Stimulated activated CD4-positive, alpha-beta T cell treated with anti-CD3 and anti-CD28 coated beads, Interleukin-4, amount 100 ng/mL, for 1 hour (primary cell): ENCODE results near the gene GJB2.
"Not testable (repeated sequence)": the region's sequence is repeated elsewhere in the genome, so short reads cannot be mapped to it uniquely, and the experiment has no call there.

Experiments used
- DNase-seq: peaks from one replicate; pipeline ENCODE4 v3.0.0-alpha.2; 2020

GJB2 gene

GRCh38 chr13:20161951-20162300 is 30.8 kb downstream of the GJB2 start:
- no peak for DNase-seq

- DNase-seq, result peak; percentile 62
These were observed 31.3 kb downstream of the GJB2 start for GRCh38 chr13:20161275-20161950.

DNA sequence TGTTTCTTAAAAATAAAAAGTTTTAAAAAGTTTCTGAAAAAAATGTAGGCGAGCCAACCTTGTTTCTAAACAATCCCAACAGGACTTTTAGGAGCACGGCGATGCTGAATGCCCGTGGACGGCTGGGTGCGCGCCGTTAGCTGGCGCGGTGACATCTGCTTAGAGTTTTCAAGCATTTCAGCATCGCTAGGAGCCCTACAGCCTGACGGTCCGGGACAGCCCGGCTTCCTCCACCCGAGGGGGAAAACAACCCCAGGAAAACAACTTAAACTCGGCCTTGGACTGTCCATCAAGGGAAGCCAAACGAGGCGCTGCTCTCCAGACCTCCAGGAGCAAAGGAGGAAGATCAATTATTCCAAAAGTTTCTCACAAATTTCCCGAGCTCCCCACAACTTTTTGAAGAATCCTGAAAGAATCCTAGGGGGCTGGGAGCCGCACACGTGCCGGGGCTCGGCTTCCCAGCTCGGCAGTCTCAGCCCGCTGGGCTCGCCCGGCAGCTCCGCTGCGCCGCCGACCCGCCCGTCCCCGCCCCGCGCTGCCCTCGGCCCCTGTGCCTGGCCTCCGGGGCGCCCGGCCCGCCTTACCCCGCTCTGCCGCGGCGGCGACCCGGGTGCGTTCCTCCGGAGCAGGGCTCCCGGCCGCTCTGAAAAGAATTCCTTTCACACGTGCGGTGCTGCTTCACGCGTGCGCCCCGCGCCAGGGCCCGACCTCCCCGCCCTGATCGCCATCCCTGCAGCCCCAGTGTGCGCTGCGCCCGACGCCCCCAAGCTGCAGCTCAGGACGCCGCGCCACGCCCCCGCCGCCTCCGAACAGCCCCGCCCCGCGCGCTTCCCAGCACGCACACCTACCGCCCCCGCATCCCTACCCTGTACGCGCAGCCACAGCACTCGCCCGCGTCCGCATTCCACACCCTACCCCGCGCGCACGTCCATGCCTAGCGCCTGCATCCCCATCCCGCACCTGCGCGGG is 32.1 kb downstream of the GJB2 start, which contains the start of gene GJA3:
Gene GJA3, minus strand, starts transcription at position 747 of the 969 bp plus-strand sequence. CDS start 17,764 bp downstream, outside the sequence.
- peak; percentile 68 for DNase-seq

GRCh38 chr13:20159646-20160305 is 33.0 kb downstream of the GJB2 start:
- no peak for DNase-seq

GRCh38 chr13:20157151-20157796 is 35.5 kb downstream of the GJB2 start:
- DNase-seq, result no peak

- DNase-seq, result no peak
These were observed 36.0 kb downstream of the GJB2 start for GRCh38 chr13:20156702-20157101.

- DNase-seq, result not testable (repeated sequence)
These were observed 39.4 kb downstream of the GJB2 start for GRCh38 chr13:20153290-20153689.

DNA sequence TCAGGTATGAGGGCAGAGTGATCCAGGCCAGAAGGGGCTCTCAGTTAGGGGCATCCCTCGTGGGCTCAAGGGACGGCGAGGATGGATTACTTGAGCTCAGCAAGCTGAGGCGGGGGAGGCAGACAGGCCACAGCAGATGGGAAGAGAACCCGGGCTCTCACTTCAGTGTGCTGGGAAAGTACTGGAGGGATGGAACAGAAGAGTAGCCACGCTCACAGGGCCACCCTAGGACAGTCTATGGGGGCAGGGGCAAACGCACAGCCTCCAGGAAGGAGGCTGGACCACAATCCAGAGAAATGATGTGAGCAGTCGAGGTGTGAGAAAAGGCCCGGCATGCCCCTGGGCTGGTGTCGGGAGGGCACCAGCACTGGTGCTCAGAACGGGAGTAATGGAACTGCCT is 41.1 kb downstream of the GJB2 start:
- no peak for DNase-seq

GRCh38 chr13:20151016-20151415 is 41.7 kb downstream of the GJB2 start:
- DNase-seq, result no peak

GRCh38 chr13:20150561-20150960 is 42.2 kb downstream of the GJB2 start:
- no peak for DNase-seq

DNA sequence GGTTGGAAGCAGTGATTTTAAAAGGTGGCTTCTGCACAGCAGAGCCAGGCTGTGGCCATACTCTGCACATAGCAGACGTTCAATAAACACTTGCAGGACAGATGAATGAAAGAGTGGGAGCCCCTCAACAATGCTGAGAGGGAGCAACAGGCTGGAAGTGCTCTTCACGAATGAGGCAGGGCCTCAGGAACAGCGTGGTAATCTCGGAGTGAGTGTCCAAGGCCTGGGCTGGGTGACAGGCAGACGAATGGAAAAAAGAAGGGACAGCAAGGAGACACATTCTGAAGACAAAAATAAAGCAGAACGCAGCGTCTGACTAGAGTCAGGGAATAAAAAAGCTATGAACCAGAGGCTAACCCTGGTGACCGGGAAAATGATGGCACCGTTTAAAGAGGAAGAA is 43.0 kb downstream of the GJB2 start:
- DNase-seq, result no peak

DNA sequence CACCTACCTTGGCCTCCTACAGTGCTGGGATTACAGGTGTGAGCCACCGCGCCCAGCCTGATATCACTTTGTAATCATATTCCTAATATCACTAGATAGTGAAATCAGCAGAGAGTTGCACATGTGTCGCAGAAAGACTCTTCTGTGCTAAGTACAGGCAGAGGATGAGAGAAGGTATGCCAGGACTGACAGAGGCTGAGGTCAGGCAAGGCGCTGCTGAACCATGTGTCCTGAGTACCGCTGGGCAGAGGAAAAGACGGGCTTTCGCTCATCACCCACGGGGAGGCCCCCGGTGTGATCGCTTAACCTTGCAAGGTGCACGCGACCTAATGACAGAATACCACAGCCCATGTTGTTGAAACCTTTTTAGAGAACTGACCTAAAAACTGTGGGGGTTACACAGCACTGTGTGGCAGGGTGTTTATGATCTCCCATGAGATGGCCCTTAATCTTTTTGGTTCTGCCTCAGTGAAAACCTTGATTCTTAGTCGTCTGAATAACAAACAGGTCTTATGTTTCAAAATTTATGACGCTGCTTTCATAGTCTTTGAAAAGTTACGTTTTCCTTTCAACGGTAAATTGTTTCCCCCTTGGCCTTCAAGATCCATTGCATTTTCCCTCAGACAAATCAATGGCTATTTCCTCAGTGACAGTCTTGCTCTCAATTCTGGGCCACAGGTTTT is 44.1 kb downstream of the GJB2 start:
- DNase-seq, result no peak

- DNase-seq, result no peak
These were observed 46.4 kb downstream of the GJB2 start for GRCh38 chr13:20146381-20146780.

- DNase-seq, result no peak
These were observed 47.2 kb downstream of the GJB2 start for GRCh38 chr13:20145521-20145920.

- no peak for DNase-seq
These were observed 48.4 kb downstream of the GJB2 start for GRCh38 chr13:20144141-20144850.

GRCh38 chr13:20142927-20143480 is 49.7 kb downstream of the GJB2 start:
- no peak for DNase-seq

- DNase-seq, result no peak
These were observed 50.5 kb downstream of the GJB2 start for GRCh38 chr13:20142023-20142926.

- no peak for DNase-seq
These were observed 51.3 kb downstream of the GJB2 start for GRCh38 chr13:20141238-20142022.

- DNase-seq, result no peak
These were observed 52.3 kb downstream of the GJB2 start for GRCh38 chr13:20140487-20140886.
